ENCODE data around the gene PHACTR1. TPM values are rescaled to one million over a fixed set of nuclear protein-coding genes. Genes with fewer than 3 reads are reported as not detected.

Gene PHACTR1
- total RNA-seq, 1 donor from 2014 or later: 72.8 TPM

DNA sequence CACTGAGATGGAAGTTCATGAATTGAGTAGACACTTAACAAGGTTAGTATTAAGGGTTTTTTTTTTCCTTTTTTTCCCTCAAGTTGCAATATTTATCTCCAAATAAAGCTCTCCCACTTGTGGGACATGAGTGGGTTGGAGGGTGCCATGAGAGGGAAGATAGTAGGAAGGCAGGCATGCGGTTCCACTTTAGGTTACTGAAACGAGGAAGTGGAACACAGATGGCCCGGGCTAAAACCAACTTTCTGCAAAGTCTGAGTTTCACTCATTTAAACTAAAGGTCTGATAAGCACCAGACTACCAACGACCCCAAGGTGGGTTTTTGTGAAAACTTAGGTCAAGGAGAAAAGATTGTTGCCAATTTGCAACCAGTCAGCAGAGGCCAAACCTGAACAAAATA, 569.6 kb downstream of the PHACTR1 start:
- TF ChIP-seq, protein P1, sequence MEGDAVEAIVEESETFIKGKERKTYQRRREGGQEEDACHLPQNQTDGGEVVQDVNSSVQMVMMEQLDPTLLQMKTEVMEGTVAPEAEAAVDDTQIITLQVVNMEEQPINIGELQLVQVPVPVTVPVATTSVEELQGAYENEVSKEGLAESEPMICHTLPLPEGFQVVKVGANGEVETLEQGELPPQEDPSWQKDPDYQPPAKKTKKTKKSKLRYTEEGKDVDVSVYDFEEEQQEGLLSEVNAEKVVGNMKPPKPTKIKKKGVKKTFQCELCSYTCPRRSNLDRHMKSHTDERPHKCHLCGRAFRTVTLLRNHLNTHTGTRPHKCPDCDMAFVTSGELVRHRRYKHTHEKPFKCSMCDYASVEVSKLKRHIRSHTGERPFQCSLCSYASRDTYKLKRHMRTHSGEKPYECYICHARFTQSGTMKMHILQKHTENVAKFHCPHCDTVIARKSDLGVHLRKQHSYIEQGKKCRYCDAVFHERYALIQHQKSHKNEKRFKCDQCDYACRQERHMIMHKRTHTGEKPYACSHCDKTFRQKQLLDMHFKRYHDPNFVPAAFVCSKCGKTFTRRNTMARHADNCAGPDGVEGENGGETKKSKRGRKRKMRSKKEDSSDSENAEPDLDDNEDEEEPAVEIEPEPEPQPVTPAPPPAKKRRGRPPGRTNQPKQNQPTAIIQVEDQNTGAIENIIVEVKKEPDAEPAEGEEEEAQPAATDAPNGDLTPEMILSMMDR (IDR thresholded peaks at IDR 0.05): no peak
- H3K36me3 ChIP-seq: peaks cover 19% of the 10 kb centered on the region
- H3K4me1 ChIP-seq: no peaks in the 10 kb centered on the region
- H3K4me3 ChIP-seq: no peak overlapping the region
- ATAC-seq (peak; percentile 65), DNase-seq (no peak)
- no peaks in the 10 kb centered on the region for H3K27me3 ChIP-seq
- intact Hi-C loops (cut with DNase I): no loop called here
- no peak overlapping the region for H3K27ac ChIP-seq
- no peaks in the 10 kb centered on the region for H3K9me3 ChIP-seq

DNA sequence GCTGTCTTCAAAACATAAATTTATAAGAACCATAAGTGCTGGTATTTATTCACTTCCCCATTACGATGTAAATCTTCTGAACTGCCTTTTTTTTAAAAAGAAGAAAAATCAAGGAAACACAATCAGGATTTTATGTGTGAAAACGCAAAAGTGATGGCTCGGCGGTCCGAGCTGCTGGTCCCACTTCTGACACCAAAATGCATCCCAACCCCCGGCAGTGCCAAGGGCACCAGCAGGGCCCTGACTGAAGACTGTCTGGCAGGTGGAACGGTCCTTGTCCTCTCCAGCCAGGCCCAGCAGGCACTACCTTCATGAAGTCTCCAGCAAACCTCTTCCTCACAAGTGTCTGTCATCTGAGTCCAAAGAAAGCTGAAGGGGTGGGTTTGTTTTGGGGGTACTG, 570.5 kb downstream of the PHACTR1 start:
- ATAC-seq (no peak), DNase-seq (no peak)
- no peaks in the 10 kb centered on the region for H3K27me3 ChIP-seq
- no peak overlapping the region for H3K27ac ChIP-seq
- intact Hi-C loops (cut with DNase I): no loop called here
- H3K9me3 ChIP-seq: no peaks in the 10 kb centered on the region
- H3K4me1 ChIP-seq: no peaks in the 10 kb centered on the region
- no peak overlapping the region for H3K4me3 ChIP-seq
- peaks cover 16% of the 10 kb centered on the region for H3K36me3 ChIP-seq
- TF ChIP-seq, protein P1 (IDR thresholded peaks at IDR 0.05): no peak

DNA sequence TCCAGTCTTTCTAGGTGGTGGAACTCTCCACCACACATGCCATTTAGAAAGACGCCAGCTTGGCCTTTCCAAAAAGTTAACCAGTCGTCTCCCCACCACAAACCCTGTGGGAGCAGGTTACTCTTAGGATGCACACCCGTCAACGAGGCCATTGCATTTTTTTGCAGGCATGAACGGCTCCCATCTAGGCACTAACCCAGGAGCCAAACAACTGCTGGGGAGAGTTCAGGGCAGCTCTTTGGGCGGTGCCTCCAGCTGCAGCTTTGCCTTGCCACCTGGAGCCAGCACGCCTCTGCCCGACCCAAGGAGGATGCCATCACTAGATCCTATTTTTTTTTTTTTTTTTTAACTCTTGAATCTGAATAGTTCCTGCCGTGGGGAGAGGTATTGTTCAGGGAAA, 571.9 kb downstream of the PHACTR1 start:
- intact Hi-C loops (cut with DNase I): no loop called here
- Histone ChIP-seq H3K27ac (no peak overlapping the region), H3K36me3 (peaks cover 18% of the 10 kb centered on the region), H3K9me3 (no peaks in the 10 kb centered on the region), H3K27me3 (no peaks in the 10 kb centered on the region), H3K4me1 (no peaks in the 10 kb centered on the region), H3K4me3 (no peak overlapping the region)
- TF ChIP-seq, protein P1 (IDR thresholded peaks at IDR 0.05): no peak
- ATAC-seq: no peak
- no peak for DNase-seq

DNA sequence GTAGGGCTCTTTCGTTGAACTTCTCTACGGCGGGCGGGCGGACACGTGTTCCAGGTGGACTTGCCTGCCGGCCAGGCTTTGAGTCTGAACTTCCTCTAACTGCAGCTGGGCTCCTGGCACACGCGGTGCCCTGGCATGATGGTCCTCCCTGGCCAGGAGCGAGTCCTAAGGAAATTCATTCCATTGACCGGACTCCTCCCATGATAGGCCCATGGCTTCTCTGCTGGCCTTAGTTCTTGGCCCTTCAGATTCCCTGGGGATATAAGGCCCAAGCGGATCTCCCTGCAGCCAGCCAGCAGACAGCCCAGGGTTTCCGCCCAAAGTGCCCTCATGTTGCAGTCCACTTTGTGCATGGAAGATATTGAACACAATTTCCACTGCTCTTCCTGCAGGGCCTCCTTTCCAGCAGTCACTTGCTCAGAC, 572.4 kb downstream of the PHACTR1 start:
- ATAC-seq (no peak), DNase-seq (no peak)
- intact Hi-C loops (cut with DNase I): no loop called here
- no peaks in the 10 kb centered on the region for H3K27me3 ChIP-seq
- TF ChIP-seq, protein P1 (IDR thresholded peaks at IDR 0.05): no peak
- no peak overlapping the region for H3K4me3 ChIP-seq
- no peak overlapping the region for H3K27ac ChIP-seq
- H3K9me3 ChIP-seq: no peaks in the 10 kb centered on the region
- peaks cover 17% of the 10 kb centered on the region for H3K36me3 ChIP-seq
- no peaks in the 10 kb centered on the region for H3K4me1 ChIP-seq

DNA sequence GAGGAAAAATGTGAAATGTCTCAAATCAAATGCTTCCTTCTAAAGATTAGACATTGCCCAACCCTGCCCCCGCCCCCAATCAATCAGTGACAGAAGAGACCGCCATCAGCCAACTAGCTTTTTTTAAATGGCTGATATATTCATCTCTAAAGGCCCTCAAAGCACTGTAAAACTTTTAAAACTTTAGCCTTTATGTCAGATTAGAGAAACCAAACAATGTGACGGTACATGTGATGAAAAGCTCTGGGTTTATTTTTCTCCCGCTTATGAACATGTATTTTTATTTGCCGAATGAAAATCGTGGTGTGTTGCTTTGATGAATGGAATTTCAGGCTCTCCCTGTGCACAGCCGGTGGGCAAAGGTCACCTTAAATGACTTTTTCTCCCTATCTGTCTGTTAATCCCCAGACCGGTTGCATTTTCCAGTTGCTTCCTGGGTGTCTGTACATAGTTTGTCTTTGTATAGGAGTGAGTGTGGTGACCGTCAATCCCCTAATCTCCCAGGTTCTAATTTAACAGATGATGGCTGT, 573.3 kb downstream of the PHACTR1 start:
- Histone ChIP-seq H3K36me3 (peaks cover 24% of the 10 kb centered on the region), H3K4me3 (no peak overlapping the region), H3K27me3 (no peaks in the 10 kb centered on the region), H3K9me3 (no peaks in the 10 kb centered on the region), H3K4me1 (no peaks in the 10 kb centered on the region), H3K27ac (no peak overlapping the region)
- DNase-seq (no peak), ATAC-seq (no peak)
- intact Hi-C loops (cut with DNase I): no loop called here
- TF ChIP-seq, protein P1 (IDR thresholded peaks at IDR 0.05): no peak

DNA sequence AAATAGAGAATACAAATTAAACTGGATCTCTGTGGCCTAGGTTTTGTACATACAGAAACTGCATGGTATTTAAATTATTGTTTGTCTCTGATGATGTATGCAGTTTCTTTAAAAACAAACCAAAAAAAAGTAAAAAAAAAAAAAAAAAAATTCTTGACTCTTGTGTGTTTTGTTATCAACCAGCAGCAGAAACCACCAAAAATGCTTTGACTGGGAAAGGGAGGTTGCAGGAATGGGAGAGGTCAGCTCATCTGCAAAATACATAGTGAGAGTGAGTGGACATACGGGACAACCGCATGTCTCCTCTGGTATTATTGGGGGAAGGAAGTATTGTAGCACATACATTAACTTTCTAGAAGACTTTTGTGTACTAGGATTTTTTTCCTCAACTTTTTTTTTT, 573.8 kb downstream of the PHACTR1 start:
- Histone ChIP-seq H3K27ac (no peak overlapping the region), H3K27me3 (no peaks in the 10 kb centered on the region), H3K36me3 (peaks cover 29% of the 10 kb centered on the region), H3K9me3 (no peaks in the 10 kb centered on the region), H3K4me1 (no peaks in the 10 kb centered on the region), H3K4me3 (no peak overlapping the region)
- TF ChIP-seq, protein P1 (IDR thresholded peaks at IDR 0.05): no peak
- ATAC-seq: no peak
- intact Hi-C loops (cut with DNase I): no loop called here
- no peak for DNase-seq

Data from upper lobe of right lung (tissue), 1 donor.